Stimulated activated CD8-positive, alpha-beta memory T cell treated with anti-CD3 and anti-CD28 coated beads, Interleukin-4, amount 100 ng/mL, for 1 hour (primary cell): ENCODE measurements around the gene CDH8.

Source experiments
- DNase-seq, 2 donors: peaks; one replicate each; pipeline ENCODE4 v3.0.0-alpha.2; 2020; ENCODE audit warnings: low read depth in 2 of 2, low spot score in 1 of 2

CDH8 gene, protein sequence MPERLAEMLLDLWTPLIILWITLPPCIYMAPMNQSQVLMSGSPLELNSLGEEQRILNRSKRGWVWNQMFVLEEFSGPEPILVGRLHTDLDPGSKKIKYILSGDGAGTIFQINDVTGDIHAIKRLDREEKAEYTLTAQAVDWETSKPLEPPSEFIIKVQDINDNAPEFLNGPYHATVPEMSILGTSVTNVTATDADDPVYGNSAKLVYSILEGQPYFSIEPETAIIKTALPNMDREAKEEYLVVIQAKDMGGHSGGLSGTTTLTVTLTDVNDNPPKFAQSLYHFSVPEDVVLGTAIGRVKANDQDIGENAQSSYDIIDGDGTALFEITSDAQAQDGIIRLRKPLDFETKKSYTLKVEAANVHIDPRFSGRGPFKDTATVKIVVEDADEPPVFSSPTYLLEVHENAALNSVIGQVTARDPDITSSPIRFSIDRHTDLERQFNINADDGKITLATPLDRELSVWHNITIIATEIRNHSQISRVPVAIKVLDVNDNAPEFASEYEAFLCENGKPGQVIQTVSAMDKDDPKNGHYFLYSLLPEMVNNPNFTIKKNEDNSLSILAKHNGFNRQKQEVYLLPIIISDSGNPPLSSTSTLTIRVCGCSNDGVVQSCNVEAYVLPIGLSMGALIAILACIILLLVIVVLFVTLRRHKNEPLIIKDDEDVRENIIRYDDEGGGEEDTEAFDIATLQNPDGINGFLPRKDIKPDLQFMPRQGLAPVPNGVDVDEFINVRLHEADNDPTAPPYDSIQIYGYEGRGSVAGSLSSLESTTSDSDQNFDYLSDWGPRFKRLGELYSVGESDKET

DNA sequence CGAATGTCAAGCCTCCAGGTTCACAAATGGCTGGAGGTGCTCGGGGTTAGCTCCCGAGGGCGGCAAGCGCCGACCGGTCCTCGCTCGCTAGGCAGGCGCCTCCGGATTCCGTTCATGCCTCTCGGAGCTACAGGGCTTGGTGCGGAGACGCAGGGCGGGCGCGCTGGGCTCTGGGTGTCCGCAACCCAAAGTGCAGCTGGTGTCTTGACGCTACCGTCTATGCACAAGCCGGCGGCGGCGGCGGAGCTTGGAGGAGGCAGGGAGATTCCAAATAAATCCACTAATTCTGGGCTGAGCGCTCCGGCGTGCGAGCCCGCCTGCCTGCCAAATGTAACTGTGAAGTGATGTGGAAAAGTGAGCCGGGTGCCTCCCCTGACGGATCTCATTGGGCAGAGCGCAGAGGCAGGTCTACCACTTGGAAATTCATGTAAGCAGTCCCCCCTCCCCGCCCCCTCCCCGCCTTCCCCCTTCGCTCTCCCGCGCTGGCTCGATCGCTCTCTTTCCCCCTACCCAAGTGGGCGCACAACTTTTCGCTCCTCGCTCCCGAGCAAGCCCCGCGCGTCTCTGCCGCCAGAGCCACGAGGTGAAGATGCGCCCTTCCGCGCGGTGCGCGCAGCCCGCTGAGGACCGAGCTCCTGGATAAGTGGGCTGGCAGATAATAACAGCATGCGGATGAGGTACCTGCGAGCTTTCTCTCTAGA is at the start of gene CDH8:
Gene CDH8 (minus strand): TSS at position 338 of the 701 bp plus-strand sequence. CDS start 15,035 bp downstream, outside the sequence.
- DNase-seq = no peak

DNA sequence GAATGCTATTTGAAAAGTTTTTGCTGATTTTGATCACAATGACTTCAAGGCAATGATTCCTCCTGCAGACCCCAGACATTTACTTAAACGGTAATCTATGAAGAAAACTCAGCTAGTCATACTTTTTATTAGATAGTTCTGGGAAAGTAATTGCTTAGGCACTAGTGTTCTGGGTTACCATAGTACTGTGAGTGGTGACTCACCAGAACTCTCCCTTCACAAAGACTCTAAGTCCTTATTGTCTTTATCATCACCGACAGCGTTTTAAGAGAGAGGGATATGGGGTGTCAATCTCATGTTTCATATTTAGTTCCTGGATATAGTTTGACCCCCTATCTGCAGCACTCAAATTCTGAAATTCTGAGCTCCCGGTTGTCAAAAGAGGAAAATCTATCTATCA is 43.0 kb upstream of the CDH8 start:
- DNase-seq = no peak

DNA sequence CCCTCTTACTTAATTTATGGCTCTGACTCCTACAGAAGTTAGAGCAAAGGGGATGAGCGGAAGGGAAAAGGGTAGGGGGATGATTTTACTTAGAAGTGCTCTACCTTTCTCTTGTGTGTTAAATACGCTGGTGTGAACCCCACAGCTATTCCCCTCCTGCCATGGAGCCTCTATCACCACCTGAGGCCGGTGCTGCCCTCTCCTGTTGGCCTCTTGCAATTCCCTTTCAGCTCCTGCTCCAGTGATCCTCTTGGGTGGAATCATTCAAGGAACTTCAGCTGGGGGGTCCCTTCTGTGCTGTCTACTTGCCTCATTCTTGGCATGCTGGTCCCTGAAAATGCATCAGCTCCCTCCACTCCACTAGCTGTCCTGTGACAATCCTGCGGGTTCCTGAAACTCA is 41.8 kb upstream of the CDH8 start:
- DNase-seq = no peak

DNA sequence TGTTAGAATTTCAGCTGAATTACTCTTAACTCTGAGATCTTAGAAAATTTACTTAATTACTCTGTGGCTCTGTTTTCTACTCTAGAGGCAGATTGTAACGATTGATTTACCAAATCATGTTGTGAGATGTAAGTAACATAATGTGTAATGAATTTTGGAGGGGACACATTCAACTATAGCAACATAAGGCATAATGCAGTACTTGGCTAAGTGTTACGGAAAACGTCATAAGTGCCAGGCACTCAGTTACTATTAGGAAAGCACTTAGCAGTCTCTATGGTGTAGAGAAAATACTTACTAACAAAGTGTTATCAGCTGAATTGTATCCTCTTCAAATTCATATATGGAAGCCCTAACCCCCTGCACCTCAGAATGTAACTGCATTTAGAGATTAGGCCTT is 40.6 kb upstream of the CDH8 start:
- no peak for DNase-seq

DNA sequence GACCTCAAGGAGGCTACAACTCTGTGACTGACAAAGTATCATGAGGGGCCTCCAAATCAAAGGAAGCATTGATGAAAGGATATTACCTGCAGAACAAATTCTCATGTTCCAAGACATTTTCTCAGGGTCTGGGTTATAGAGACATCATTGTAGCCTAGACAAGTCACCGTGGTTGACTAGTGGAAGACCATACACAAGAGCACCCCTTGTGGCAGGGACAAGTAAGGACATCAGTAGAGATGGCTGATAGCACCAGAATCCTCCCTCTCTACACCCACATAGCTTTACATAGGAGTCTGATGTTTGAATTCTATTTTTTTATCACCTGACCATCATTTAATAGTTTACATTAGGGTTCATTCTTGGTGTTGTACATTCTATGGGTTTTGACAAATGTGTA is 32.5 kb upstream of the CDH8 start:
- DNase-seq = no peak

DNA sequence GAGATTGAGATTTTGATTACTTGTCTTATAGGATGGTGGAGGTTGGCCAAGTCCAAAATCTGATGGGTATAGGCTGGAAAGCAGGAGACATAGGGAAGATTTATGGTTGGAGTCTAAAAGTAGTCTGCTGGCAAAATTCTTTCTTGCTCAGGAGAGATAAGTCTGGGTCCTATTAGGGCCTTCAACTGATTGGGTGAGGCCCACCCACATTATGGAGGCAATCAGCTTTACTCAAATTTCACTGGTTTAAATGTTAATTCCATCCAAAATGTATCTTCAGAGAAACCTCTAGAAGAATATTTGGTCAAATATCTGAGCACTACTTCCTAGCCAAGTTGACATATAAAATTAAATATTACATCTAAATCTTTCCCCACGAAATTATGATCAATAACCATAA is 31.7 kb upstream of the CDH8 start:
- no peak for DNase-seq

DNA sequence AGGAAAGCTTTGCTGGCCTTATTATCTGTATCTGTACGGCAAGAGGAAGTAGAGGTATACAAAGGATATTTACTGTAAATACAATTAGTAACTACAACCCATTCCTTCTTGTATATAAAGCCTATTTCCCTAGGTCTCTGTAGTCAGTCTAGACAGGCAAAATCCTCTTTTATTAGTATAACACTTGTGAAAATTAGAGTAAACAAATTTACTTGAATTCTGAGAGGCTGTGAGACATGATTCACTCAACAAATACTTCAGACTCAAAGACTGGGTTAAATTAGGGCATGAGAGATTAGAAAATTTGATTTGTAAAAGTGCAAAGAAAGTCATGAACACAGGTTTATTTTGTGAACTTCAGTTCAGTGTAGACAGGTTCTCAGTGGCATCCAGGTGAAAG is 30.9 kb upstream of the CDH8 start:
- DNase-seq = no peak

DNA sequence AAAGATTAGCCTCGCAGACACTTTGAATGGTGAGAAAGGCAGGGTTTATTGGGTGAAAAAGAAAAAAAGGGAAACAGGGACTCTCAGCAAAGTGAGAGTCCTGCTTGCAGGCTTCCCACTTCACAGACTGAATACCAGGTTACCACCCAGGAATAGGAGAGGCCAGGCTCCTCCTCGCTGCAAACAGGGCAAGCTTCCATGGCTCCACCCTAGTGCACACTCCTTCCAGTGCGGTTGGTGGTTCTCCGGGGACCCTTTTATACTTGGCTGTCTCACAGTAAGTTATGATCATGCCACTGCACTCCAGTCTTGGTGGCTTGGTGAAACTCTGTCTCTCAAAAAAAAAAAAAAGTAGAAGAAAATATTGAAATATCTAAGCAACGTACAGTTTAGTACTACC is 30.5 kb upstream of the CDH8 start:
- no peak for DNase-seq

DNA sequence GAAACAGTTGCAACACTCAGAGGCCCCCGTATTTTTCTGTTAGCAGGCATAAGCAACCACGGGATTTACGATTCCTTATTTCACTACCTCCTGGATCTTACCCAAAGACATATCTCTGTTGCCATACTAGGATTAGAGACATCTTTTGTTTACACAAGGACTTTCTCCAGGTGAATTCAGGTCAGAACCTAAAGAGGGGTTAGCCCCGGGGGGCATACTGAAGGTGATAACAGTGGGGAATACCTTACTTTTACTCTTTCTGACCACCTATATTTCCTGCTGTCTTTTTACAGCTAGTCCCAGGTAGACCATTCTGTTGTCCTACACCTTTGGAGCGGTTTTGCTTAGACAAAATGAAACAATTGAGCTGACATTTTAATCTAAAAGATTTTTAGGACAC is 27.9 kb upstream of the CDH8 start:
- DNase-seq = no peak

DNA sequence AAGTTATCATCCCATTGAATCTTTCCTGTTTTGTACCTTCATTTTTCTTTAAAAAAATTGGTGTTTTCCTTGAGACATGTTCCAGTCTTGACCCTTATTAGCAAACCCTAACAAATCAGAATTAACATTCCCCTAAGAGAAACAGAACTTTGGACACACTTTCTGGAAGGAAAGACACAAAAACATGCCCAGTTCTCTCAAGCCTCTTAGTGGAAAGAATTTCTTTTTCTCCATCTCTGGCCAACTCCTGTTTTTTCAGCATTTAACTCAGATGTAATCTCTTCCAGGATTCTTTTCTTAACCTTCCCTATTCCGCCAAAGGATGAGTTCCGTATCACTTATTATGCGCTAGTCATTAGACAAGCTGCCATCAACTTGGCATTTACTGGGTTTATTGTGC is 23.9 kb upstream of the CDH8 start:
- DNase-seq = no peak

DNA sequence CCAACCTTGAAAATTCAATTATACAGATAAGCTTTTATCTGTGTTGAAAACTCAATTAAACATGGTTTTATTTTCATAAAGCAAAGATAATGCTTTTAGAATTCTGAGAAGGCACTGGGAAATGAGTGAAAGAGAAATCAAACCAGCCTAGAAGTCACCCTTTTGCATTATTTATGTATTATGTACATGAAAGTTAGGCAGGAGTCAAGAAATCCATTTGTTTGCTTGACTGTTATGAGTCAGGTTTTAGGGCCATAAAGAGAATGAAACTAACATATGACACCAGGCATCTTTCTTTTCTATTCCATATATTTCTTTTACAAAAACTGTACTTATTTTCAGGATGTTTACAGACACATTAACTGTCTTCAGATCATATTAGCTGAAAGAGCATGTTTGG is 23.3 kb upstream of the CDH8 start:
- no peak for DNase-seq

DNA sequence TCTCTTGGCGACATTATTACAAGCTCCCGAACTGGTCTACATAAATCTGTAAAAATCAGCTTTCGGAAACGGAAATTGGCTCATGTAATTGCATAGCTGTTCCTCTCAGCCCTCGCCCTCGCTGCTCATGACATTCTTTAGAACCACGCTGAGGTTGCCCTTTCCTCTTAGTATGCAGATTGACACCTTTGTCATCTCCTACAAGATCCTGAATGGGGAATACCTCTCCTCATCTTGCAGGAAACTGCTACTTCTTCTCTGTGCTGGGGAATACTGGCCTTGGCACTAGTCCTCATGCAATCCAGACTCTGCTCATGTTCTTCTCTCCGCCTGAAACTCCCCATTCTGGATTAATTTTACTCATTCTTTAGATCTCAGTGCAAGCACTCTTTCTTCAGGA is 22.2 kb upstream of the CDH8 start:
- DNase-seq = no peak

DNA sequence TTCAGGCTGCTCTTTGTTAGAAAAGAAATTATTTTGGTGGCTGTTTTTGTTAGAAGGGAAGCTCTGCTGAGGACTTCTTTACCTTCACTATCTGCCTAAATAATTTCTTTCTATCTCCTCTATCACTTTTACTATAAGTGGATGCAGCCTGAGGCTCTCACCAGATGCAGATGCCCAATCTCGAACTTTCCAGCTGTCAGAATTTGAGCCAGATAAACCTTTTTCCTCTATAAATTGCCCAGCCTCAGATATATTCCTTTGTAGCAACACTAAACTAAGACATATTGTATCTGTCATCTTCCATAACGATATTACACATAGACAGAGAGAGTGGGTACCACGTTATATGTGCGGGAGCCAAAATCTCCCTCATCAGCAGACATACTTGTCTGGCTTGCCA is 15.7 kb upstream of the CDH8 start:
- DNase-seq = no peak

DNA sequence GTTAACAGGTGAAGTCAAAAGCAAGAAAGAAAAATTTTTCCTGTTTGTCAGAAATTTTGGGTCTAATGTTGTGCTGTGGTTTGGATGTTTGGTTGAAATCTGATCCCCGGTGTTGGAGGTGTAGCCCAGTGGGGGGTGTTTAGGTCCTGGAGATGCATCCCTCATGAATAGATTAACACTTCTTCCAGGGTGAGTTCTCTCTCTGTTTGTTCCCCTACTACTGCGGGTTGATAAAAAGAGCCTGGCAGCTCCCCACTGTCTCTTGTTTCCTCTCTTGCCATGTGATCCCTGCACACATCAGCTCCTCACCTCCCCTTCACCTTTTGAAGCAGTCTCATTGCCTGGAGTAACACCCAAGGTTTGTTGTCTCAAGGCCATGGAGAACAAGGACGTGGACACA is 14.6 kb upstream of the CDH8 start:
- DNase-seq = no peak

DNA sequence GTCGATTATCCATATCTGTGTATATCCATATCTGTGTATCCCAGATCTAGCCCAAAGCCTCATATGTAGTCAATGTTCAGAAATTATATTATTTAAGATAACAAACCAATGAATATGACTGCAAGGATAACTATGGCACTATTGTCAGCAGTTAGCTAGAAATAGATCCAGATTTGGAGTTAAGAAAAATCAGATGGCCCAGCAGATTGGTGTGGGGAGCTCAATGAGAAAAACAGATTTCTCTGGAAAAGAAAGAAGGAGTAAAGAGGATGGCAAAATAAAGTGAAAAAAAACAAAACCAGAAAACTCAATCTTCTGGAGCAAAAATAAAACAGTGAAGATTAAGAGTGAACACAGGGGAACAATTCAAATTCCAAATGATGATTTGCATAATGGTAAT is 10.6 kb upstream of the CDH8 start:
- DNase-seq = no peak

DNA sequence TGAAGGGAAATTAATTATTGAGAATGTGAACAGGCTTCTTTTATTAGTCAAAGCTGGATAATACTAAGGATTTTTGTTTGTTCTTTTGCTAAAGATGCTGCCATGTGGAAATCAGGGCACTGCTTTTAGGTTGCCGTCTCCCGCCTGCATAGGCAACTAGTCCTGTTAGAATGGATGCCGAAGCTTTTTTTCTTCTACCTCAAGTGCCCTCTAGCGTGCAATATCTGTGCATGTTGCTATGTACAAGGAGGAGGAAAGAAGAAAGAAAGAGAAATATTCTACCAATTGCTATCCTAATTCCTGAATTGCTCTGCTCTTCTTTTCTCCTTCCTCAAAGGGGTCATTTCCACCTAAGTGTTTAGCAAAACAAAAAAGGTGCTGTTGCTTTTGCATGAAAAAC is 5.2 kb upstream of the CDH8 start:
- no peak for DNase-seq

DNA sequence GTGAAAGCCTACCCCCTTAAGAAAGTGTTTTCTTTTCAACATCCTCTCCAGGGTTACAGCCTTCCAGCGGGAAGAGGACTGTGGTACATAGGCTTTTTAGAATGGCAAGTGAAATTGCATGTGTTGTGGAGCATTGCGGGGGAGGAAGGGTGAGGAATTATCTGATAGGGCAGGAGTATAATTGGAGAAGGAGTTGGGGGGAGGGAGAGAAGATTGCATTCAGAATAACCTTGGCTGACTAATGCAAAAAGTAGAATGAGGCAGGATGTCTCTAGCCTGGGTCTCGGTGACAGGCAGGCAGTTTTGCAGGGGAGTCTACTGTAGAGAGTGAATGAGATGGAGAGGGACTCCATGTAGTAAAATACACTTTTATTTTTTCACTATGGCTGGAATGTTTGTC is 2.4 kb upstream of the CDH8 start:
- no peak for DNase-seq

DNA sequence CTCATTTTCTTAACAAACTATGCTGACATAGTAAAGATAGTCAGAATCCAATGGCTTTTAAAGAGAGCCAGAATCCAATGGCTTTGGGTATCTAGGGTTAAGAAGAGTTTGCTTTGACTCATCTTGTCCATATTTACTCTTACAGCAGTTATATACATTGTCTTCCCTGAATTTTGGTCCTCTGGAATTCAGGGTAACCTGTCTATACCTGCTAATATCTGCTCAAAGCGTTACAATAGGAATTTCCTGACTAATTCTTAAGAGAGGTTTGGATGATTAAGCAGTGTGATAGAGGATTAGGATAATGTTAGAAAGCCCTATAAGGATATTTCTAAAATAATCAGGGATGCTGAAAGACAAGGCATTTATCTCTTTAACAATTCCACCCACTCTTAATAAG is 2.0 kb upstream of the CDH8 start:
- DNase-seq = no peak

DNA sequence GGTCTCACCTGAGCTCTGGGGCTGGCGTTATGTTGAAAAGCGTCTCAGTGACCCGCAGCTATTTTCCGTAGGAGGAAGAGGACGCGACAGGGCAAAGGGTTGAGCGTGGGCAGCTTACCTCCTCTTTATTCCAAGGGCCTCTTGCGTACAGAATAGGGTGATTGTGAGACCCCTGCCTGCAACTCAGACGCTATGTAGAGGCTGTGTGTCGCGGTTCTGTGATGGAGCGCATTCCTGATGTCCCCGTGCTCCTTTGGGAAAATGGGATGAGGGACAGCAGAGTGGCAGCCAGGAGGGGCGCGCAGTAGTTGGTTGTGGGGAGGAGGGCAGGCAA is 531 bp upstream of the CDH8 start:
- no peak for DNase-seq

DNA sequence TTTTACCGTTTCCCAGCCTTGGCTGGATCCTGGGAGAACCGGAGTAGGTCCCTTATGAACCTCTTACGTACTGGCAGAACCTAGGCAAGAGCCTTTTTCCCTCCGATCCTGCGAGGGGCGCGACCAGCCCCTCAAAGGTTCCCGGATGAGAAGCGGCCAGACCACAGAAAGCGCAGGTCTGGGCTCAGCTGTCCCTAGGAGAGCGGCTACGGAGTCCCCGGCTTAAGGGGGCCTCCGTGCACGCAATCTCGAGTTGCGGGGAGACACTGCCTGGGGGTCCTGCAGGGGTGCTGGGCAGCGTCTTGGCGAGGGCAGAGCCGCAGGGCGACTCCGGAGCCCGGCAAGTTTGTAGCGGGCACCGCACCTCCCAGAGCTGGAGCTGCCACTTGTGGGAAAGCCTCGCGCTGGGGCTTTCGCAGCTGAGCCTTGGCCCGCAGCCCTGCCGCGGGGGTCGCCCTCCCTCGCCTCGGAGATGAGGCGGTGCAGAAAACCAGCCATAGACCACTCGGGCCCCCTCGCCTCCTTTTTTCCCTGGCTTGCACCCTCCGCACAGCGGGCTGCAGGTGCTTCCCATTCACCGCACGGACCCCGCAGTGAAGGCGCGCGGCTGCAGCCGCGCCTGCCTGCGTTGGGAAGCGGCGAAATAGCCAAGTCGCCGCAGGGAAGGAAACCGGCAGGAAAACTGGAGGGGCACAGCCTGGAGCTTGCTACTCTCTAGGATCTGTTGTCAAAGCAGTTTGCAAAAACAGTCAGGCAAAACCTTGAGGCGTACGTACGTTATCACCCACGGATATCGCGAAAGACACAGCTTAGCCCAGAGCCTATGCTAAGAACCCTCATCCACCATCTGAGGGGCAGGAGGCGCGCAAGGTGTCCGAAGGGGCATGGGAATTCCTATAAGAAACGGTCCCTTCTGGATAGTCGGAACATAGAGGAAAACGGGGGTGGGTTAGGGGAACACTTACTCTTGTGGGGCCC is 834 bp downstream of the CDH8 start:
- no peak for DNase-seq
